MM.1S (cell line): ENCODE results near the gene TNIP1.

Experiments used
- DNase-seq: peaks from one replicate; pipeline ENCODE4 v3.0.0-alpha.2; 2015
- H2AFZ ChIP-seq: fragments of 300-600 bp; sonication (generic); 2 replicates; pipeline ENCODE4 v1.6.0; 2016; ENCODE audit warnings: antibody characterized with exemption, low read length
- H3F3A ChIP-seq: fragments of 300-600 bp; sonication (generic); 2 replicates; pipeline ENCODE4 v1.6.1; 2016; ENCODE audit warnings: mild to moderate bottlenecking, antibody characterized with exemption, low read length, moderate library complexity, mixed read lengths; ENCODE audit not compliant: insufficient read depth
- H3K27ac ChIP-seq: fragments of 300-600 bp; sonication (generic); 2 replicates; pipeline ENCODE4 v1.5.1; 2016; ENCODE audit warnings: mild to moderate bottlenecking, low read length
- H3K27me3 ChIP-seq: fragments of 300-600 bp; sonication (generic); replicated peaks from 2 replicates; pipeline ENCODE4 v1.6.0; 2016; ENCODE audit warnings: low read length; ENCODE audit not compliant: insufficient read depth
- H3K36me3 ChIP-seq: fragments of 300-600 bp; sonication (generic); replicated peaks from 2 replicates; pipeline ENCODE4 v1.6.1; 2016; ENCODE audit warnings: mild to moderate bottlenecking, low read length, mixed read lengths; ENCODE audit not compliant: insufficient read depth
- H3K4me1 ChIP-seq: fragments of 300-600 bp; sonication (generic); 2 replicates; pipeline ENCODE4 v1.6.1; 2016; ENCODE audit warnings: low read length, mixed read lengths
- H3K4me2 ChIP-seq: fragments of 300-600 bp; sonication (generic); 2 replicates; pipeline ENCODE4 v1.6.0; 2016; ENCODE audit warnings: low read depth, low read length
- H3K4me3 ChIP-seq: fragments of 300-600 bp; sonication (generic); 2 replicates; pipeline ENCODE4 v1.5.1; 2016; ENCODE audit warnings: low read length, mixed read lengths
- H3K79me2 ChIP-seq: fragments of 300-600 bp; sonication (generic); 2 replicates; pipeline ENCODE4 v1.6.1; 2016; ENCODE audit warnings: mixed run types, low read length, mixed read lengths
- H3K9ac ChIP-seq: fragments of 300-600 bp; sonication (generic); 2 replicates; pipeline ENCODE4 v1.6.1; 2016; ENCODE audit warnings: low read length, mixed read lengths
- H3K9me2 ChIP-seq: fragments of 300-600 bp; sonication (generic); replicated peaks from 2 replicates; pipeline ENCODE4 v1.6.1; 2016; ENCODE audit warnings: mild to moderate bottlenecking, low read length, mixed read lengths; ENCODE audit not compliant: insufficient read depth
- H3K9me3 ChIP-seq: fragments of 300-600 bp; sonication (generic); replicated peaks from 2 replicates; pipeline ENCODE4 v1.6.1; 2016; ENCODE audit warnings: mild to moderate bottlenecking, low read length, mixed read lengths; ENCODE audit not compliant: insufficient read depth
- H4K20me1 ChIP-seq: fragments of 300-600 bp; sonication (generic); 2 replicates; pipeline ENCODE4 v1.6.1; 2016; ENCODE audit warnings: mild to moderate bottlenecking, low read length, moderate library complexity, mixed read lengths; ENCODE audit not compliant: insufficient read depth
- CTCF ChIP-seq: fragments of 300-600 bp; sonication (generic); IDR thresholded peaks from 2 replicates; pipeline ENCODE4 v1.5.1; 2016; ENCODE audit warnings: antibody characterized with exemption, low read length, mixed read lengths
- EZH2 ChIP-seq: fragments of 300-600 bp; sonication (generic); optimal IDR thresholded peaks from 2 replicates; pipeline ENCODE3; 2017; ENCODE audit warnings: low read depth, mild to moderate bottlenecking, antibody characterized with exemption, low read length, mixed read lengths
- EZH2phosphoT487 ChIP-seq: fragments of 300-600 bp; sonication (generic); IDR thresholded peaks from 2 replicates; pipeline ENCODE4 v1.6.1; 2018; ENCODE audit warnings: antibody characterized with exemption, low read length

TNIP1 gene

GRCh38 chr5:151101746-151102145 lies 20.9 kb upstream of the TNIP1 start:
- no peaks in the 10 kb centered on the region for H3K9me3 ChIP-seq
- H3K36me3 ChIP-seq = peaks cover 9% of the 10 kb centered on the region
- H3K79me2 ChIP-seq = no peaks in the 10 kb centered on the region
- H3K27me3 ChIP-seq = no peaks in the 10 kb centered on the region
- H4K20me1 ChIP-seq = no peaks in the 10 kb centered on the region
- TF ChIP-seq CTCF = no peak
- no peak for TF ChIP-seq EZH2
- no peak for TF ChIP-seq EZH2phosphoT487
- no peak overlapping the region for H3K27ac ChIP-seq
- no peaks in the 10 kb centered on the region for H3K9me2 ChIP-seq
- H3K4me2 ChIP-seq = no peak overlapping the region
- no peak overlapping the region for H3K9ac ChIP-seq
- peaks cover 3% of the 10 kb centered on the region; the same call in 1 of the 2 replicates for H3K4me1 ChIP-seq
- peaks cover 12% of the 10 kb centered on the region; the same call in 1 of the 2 replicates for H3F3A ChIP-seq
- H3K4me3 ChIP-seq = no peak overlapping the region
- no peak overlapping the region for H2AFZ ChIP-seq
- no peak for DNase-seq

GRCh38 chr5:151101151-151101550 lies 20.3 kb upstream of the TNIP1 start:
- Histone ChIP-seq H3K36me3 (peaks cover 9% of the 10 kb centered on the region), H3K4me2 (no peak overlapping the region), H3K27me3 (no peaks in the 10 kb centered on the region), H4K20me1 (no peaks in the 10 kb centered on the region), H3K27ac (no peak overlapping the region), H3K9me3 (no peaks in the 10 kb centered on the region), H3K9me2 (no peaks in the 10 kb centered on the region), H2AFZ (no peak overlapping the region), H3K9ac (no peak overlapping the region), H3F3A (peaks cover 14% of the 10 kb centered on the region), H3K79me2 (no peaks in the 10 kb centered on the region), H3K4me3 (no peak overlapping the region), H3K4me1 (peaks cover 7% of the 10 kb centered on the region)
- DNase-seq = no peak
- TF ChIP-seq EZH2 = no peak
- no peak for TF ChIP-seq CTCF
- TF ChIP-seq EZH2phosphoT487 = no peak

- no peak overlapping the region for H3K27ac ChIP-seq
- no peak overlapping the region for H3K4me2 ChIP-seq
- peaks cover 19% of the 10 kb centered on the region for H3F3A ChIP-seq
- no peaks in the 10 kb centered on the region for H3K9me3 ChIP-seq
- H2AFZ ChIP-seq = no peak overlapping the region
- no peaks in the 10 kb centered on the region for H3K79me2 ChIP-seq
- no peak overlapping the region for H3K4me3 ChIP-seq
- H3K9me2 ChIP-seq = no peaks in the 10 kb centered on the region
- H3K9ac ChIP-seq = no peak overlapping the region
- H4K20me1 ChIP-seq = no peaks in the 10 kb centered on the region
- H3K27me3 ChIP-seq = no peaks in the 10 kb centered on the region
- H3K36me3 ChIP-seq = peaks cover 9% of the 10 kb centered on the region
- no peak for DNase-seq
- peaks cover 12% of the 10 kb centered on the region for H3K4me1 ChIP-seq
- TF ChIP-seq EZH2phosphoT487 = no peak
- no peak for TF ChIP-seq EZH2
Observed at GRCh38 chr5:151100681-151101080, 19.8 kb upstream of the TNIP1 start.

- Histone ChIP-seq H2AFZ (no peak overlapping the region), H3K36me3 (peaks cover 5% of the 10 kb centered on the region; the same call in 1 of the 2 replicates), H3K9ac (no peak overlapping the region), H3K27me3 (no peaks in the 10 kb centered on the region), H3K4me1 (peaks cover 30% of the 10 kb centered on the region), H3K4me3 (no peak overlapping the region), H3K27ac (no peak overlapping the region), H4K20me1 (no peaks in the 10 kb centered on the region), H3F3A (peaks cover 37% of the 10 kb centered on the region), H3K9me3 (no peaks in the 10 kb centered on the region), H3K79me2 (no peaks in the 10 kb centered on the region), H3K9me2 (no peaks in the 10 kb centered on the region), H3K4me2 (no peak overlapping the region)
- no peak for DNase-seq
- TF ChIP-seq EZH2 (no peak), EZH2phosphoT487 (no peak), CTCF (no peak)
Observed at GRCh38 chr5:151098768-151099121, 17.9 kb upstream of the TNIP1 start.
